A673 (cell line): ENCODE results near the gene RNF213. TPM values are rescaled to one million over a fixed set of nuclear protein-coding genes. Genes with fewer than 3 reads are reported as not detected.

Experiments
- BruUV-seq: library from RNA; stranded (reverse); fragments of 400-500 nt; replicated peaks from 2 replicates; lab custom pipeline; 2021; lab: Mats Ljungman, UMichigan
- CTCF ChIA-PET: fragments of 300-600 bp; sonication (Branson Sonifier 250); formaldehyde crosslinking; loops from one replicate; lab custom pipeline; 2022; ENCODE audit warnings: antibody characterized with exemption; lab: Charles Lee
- POLR2A ChIA-PET: fragments of 300-600 bp; sonication (Branson Sonifier 250); formaldehyde crosslinking; loops from one replicate; lab custom pipeline; 2022; ENCODE audit warnings: antibody characterized with exemption; ENCODE audit not compliant: low non-redundant PET; lab: Charles Lee
- DNase-seq: peaks from one replicate; pipeline ENCODE4 v3.0.0-alpha.2; 2015; ENCODE audit warnings: low spot score
- H3K27ac ChIP-seq: fragments of 200-600 bp; sonication (generic); 2 replicates; pipeline ENCODE4 v1.5.1; 2016; ENCODE audit warnings: mixed run types, low read depth, mild to moderate bottlenecking, mixed read lengths, antibody characterized with exemption, low read length; ENCODE audit not compliant: poor library complexity, severe bottlenecking
- H3K27me3 ChIP-seq: fragments of 200-600 bp; sonication (generic); replicated peaks from 2 replicates; pipeline ENCODE4 v1.6.1; 2017; ENCODE audit warnings: mixed run types, low read depth, mild to moderate bottlenecking, mixed read lengths, antibody characterized with exemption, low read length; ENCODE audit not compliant: insufficient read depth, poor library complexity
- H3K36me3 ChIP-seq: fragments of 200-600 bp; sonication (generic); 2 replicates; pipeline ENCODE4 v1.6.1; 2016; ENCODE audit warnings: mixed run types, mild to moderate bottlenecking, mixed read lengths, antibody characterized with exemption, low read length; ENCODE audit not compliant: insufficient read depth, poor library complexity, severe bottlenecking
- H3K4me1 ChIP-seq: fragments of 200-600 bp; sonication (generic); 2 replicates; pipeline ENCODE4 v1.6.1; 2017; ENCODE audit warnings: mixed run types, mild to moderate bottlenecking, mixed read lengths, antibody characterized with exemption, low read length; ENCODE audit not compliant: insufficient read depth, poor library complexity, severe bottlenecking
- H3K4me3 ChIP-seq: fragments of 200-600 bp; sonication (generic); 2 replicates; pipeline ENCODE4 v1.5.1; 2016; ENCODE audit warnings: low read depth, mixed run types, mild to moderate bottlenecking, mixed read lengths, low read length; ENCODE audit not compliant: poor library complexity, severe bottlenecking
- H3K9me3 ChIP-seq: fragments of 200-600 bp; sonication (generic); 2 replicates; pipeline ENCODE4 v1.6.1; 2016; ENCODE audit warnings: mixed run types, low read depth, mild to moderate bottlenecking, mixed read lengths, antibody characterized with exemption, low read length; ENCODE audit not compliant: poor library complexity, severe bottlenecking
- EZH2 ChIP-seq: fragments of 200-600 bp; sonication (generic); IDR thresholded peaks from 2 replicates; pipeline ENCODE4 v1.6.1; 2017; ENCODE audit warnings: borderline replicate concordance, low read depth, mild to moderate bottlenecking, mixed read lengths, antibody characterized with exemption, low read length; ENCODE audit not compliant: poor library complexity, severe bottlenecking
- intact Hi-C: fragments of 100-400 bp; cut with micrococcal nuclease; formaldehyde crosslinking; loops from one replicate; pipeline ENCODE4 v1.10.0; 2022; ENCODE audit not compliant: unreplicated experiment
- total RNA-seq: library from RNA; stranded (reverse); gene quantifications from 2 replicates; pipeline ENCODE4 v1.2.3, GENCODE V29; 2021
- TF ChIP-seq, protein P1 (sequence below): fragments of 300-800, 200-600 bp; sonication (generic); conservative IDR thresholded peaks from 2 replicates; pipeline ENCODE4 v1.5.1; 2017; ENCODE audit warnings: low read depth, mild to moderate bottlenecking, antibody characterized with exemption, low read length, moderate library complexity, mixed read lengths

RNF213 gene
- total RNA-seq, 1 experiment from 2014 or later, result 78.0 TPM

- Histone ChIP-seq H3K4me3 (no peak overlapping the region), H3K36me3 (peaks cover 61% of the 10 kb centered on the region), H3K9me3 (no peaks in the 10 kb centered on the region), H3K4me1 (no peaks in the 10 kb centered on the region), H3K27me3 (no peaks in the 10 kb centered on the region), H3K27ac (no peak overlapping the region)
- no peak for DNase-seq
- no TSS peak for BruUV-seq
- ChIA-PET POLR2A (no interaction called here), CTCF (no interaction called here)
- intact Hi-C loops, result no loop called here
- TF ChIP-seq, protein P1, sequence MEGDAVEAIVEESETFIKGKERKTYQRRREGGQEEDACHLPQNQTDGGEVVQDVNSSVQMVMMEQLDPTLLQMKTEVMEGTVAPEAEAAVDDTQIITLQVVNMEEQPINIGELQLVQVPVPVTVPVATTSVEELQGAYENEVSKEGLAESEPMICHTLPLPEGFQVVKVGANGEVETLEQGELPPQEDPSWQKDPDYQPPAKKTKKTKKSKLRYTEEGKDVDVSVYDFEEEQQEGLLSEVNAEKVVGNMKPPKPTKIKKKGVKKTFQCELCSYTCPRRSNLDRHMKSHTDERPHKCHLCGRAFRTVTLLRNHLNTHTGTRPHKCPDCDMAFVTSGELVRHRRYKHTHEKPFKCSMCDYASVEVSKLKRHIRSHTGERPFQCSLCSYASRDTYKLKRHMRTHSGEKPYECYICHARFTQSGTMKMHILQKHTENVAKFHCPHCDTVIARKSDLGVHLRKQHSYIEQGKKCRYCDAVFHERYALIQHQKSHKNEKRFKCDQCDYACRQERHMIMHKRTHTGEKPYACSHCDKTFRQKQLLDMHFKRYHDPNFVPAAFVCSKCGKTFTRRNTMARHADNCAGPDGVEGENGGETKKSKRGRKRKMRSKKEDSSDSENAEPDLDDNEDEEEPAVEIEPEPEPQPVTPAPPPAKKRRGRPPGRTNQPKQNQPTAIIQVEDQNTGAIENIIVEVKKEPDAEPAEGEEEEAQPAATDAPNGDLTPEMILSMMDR, result no peak
- TF ChIP-seq EZH2, result no peak
Observed at GRCh38 chr17:80358131-80358530, 97.5 kb downstream of the RNF213 start.

- POLR2A ChIA-PET, result no interaction called here
- intact Hi-C loops, result no loop called here
- no peak for TF ChIP-seq EZH2
- TF ChIP-seq, protein P1, result no peak
- Histone ChIP-seq H3K9me3 (no peaks in the 10 kb centered on the region), H3K4me3 (no peak overlapping the region), H3K4me1 (no peaks in the 10 kb centered on the region), H3K27ac (no peak overlapping the region), H3K36me3 (peaks cover 66% of the 10 kb centered on the region), H3K27me3 (no peaks in the 10 kb centered on the region)
- CTCF ChIA-PET, result no interaction called here
- no peak for DNase-seq
- BruUV-seq, result no TSS peak
Observed at GRCh38 chr17:80358861-80359260, 98.2 kb downstream of the RNF213 start.

DNA sequence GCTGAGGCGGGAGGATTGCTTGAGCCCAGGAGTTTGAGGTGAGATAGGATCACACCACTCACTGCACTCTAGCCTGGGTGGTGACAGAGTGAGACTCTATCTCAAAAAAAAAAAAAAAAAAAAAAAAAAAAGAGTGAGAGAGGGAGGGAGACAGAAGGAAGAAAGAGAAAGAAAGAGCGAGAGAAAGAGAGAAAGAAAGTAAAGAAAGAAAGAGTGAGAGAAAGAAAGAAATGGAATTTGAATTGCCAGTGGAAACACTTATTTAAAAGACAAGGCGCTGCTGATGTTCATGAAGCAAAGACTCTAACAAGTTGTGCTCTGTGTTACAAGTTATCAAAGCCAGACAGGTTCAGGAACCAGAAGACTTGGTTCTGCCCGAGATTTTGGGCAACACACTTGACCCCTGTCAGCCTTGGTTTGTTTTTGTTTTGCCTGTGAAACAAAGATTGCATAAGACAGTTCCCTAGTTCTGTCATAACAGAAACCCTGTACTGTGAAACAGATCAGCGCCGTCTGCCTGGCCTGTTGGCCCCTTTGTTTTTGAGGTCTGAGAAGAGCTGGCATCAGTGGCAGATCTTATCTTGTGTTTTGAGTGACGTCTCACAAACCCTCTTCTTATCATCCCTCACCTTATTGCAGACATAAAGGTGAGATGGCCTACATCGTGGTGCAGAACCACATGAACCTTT lies 98.9 kb downstream of the RNF213 start:
- CTCF ChIA-PET, result no interaction called here
- BruUV-seq, result no TSS peak
- H3K36me3 ChIP-seq, result peaks cover 62% of the 10 kb centered on the region
- no peaks in the 10 kb centered on the region for H3K27me3 ChIP-seq
- H3K9me3 ChIP-seq, result no peaks in the 10 kb centered on the region
- no peaks in the 10 kb centered on the region for H3K4me1 ChIP-seq
- TF ChIP-seq, protein P1, result no peak
- no peak for TF ChIP-seq EZH2
- H3K4me3 ChIP-seq, result no peak overlapping the region
- intact Hi-C loops, result loop anchor here (5.0 kb wide), 1 partner anchor 277 kb away; no protein-coding TSS in a partner anchor
- H3K27ac ChIP-seq, result no peak overlapping the region
- no peak for DNase-seq
- POLR2A ChIA-PET, result no interaction called here
